ENCODE data around the gene FYN. TPM values are rescaled to one million over a fixed set of nuclear protein-coding genes. Genes with fewer than 3 reads are reported as not detected.

Gene FYN
- total and polyA plus RNA-seq, 10 of the 15 experiments (the other 5 are each of a cell fraction or from before 2014, with no cell fraction given): 51.4 to 247 (median 138) TPM

DNA sequence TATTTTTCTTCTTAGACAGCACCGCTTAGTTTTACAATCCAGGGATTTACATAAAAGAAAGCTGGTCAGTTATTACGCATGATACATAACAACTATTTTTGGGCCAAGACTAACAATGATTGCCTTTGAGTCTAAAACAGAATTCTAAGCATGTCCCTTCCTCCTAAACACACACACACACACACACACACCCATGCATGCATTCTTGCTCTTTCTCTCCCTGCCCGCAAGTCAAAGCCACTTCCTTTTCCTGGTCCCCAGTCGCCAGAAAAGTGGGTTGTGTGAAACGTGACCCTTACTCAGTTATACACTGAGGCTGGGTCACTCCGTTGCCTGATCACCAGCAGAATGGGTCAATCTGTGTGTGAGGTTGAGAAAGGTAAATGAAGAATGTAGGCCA, 31.4 kb downstream of the FYN start (continued):
- TF ChIP-seq, protein P1, sequence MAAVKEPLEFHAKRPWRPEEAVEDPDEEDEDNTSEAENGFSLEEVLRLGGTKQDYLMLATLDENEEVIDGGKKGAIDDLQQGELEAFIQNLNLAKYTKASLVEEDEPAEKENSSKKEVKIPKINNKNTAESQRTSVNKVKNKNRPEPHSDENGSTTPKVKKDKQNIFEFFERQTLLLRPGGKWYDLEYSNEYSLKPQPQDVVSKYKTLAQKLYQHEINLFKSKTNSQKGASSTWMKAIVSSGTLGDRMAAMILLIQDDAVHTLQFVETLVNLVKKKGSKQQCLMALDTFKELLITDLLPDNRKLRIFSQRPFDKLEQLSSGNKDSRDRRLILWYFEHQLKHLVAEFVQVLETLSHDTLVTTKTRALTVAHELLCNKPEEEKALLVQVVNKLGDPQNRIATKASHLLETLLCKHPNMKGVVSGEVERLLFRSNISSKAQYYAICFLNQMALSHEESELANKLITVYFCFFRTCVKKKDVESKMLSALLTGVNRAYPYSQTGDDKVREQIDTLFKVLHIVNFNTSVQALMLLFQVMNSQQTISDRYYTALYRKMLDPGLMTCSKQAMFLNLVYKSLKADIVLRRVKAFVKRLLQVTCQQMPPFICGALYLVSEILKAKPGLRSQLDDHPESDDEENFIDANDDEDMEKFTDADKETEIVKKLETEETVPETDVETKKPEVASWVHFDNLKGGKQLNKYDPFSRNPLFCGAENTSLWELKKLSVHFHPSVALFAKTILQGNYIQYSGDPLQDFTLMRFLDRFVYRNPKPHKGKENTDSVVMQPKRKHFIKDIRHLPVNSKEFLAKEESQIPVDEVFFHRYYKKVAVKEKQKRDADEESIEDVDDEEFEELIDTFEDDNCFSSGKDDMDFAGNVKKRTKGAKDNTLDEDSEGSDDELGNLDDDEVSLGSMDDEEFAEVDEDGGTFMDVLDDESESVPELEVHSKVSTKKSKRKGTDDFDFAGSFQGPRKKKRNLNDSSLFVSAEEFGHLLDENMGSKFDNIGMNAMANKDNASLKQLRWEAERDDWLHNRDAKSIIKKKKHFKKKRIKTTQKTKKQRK (IDR thresholded peaks at IDR 0.05; ENCODE audit: low read depth, low read length): no peak
- TF ChIP-seq NFXL1 (IDR thresholded peaks at IDR 0.05; ENCODE audit: borderline replicate concordance): no peak
- TF ChIP-seq, protein P2, sequence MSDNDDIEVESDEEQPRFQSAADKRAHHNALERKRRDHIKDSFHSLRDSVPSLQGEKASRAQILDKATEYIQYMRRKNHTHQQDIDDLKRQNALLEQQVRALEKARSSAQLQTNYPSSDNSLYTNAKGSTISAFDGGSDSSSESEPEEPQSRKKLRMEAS (IDR thresholded peaks at IDR 0.05; ENCODE audit: low read depth, low read length): no peak
- TF ChIP-seq STAT1 (conservative IDR thresholded peaks at IDR 0.05): no peak
- TF ChIP-seq SP1 (IDR thresholded peaks at IDR 0.05; ENCODE audit: low read depth, low read length): no peak
- TF ChIP-seq ESRRA (IDR thresholded peaks at IDR 0.05; ENCODE audit: low read length): no peak
- no peak for TF ChIP-seq KLF5 (IDR thresholded peaks at IDR 0.05; ENCODE audit: partially characterized antibody)
- TF ChIP-seq, protein P3, sequence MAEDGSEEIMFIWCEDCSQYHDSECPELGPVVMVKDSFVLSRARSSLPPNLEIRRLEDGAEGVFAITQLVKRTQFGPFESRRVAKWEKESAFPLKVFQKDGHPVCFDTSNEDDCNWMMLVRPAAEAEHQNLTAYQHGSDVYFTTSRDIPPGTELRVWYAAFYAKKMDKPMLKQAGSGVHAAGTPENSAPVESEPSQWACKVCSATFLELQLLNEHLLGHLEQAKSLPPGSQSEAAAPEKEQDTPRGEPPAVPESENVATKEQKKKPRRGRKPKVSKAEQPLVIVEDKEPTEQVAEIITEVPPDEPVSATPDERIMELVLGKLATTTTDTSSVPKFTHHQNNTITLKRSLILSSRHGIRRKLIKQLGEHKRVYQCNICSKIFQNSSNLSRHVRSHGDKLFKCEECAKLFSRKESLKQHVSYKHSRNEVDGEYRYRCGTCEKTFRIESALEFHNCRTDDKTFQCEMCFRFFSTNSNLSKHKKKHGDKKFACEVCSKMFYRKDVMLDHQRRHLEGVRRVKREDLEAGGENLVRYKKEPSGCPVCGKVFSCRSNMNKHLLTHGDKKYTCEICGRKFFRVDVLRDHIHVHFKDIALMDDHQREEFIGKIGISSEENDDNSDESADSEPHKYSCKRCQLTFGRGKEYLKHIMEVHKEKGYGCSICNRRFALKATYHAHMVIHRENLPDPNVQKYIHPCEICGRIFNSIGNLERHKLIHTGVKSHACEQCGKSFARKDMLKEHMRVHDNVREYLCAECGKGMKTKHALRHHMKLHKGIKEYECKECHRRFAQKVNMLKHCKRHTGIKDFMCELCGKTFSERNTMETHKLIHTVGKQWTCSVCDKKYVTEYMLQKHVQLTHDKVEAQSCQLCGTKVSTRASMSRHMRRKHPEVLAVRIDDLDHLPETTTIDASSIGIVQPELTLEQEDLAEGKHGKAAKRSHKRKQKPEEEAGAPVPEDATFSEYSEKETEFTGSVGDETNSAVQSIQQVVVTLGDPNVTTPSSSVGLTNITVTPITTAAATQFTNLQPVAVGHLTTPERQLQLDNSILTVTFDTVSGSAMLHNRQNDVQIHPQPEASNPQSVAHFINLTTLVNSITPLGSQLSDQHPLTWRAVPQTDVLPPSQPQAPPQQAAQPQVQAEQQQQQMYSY (CRISPR knock-in tag; IDR thresholded peaks at IDR 0.05): no peak
- no peak for TF ChIP-seq STAT3 (IDR thresholded peaks at IDR 0.05; ENCODE audit: low read depth, low read length)
- TF ChIP-seq ZNF622 (IDR thresholded peaks at IDR 0.05): no peak
- no peak for TF ChIP-seq RB1 (IDR thresholded peaks at IDR 0.05; ENCODE audit: borderline replicate concordance)
- TF ChIP-seq SREBF2 (IDR thresholded peaks at IDR 0.05; ENCODE audit: low read length): no peak
- no peak for TF ChIP-seq TAF1 (IDR thresholded peaks at IDR 0.05; ENCODE audit: borderline replicate concordance, low read depth, low read length)
- TF ChIP-seq, protein P4, sequence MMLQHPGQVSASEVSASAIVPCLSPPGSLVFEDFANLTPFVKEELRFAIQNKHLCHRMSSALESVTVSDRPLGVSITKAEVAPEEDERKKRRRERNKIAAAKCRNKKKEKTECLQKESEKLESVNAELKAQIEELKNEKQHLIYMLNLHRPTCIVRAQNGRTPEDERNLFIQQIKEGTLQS (IDR thresholded peaks at IDR 0.05; ENCODE audit: borderline replicate concordance, extremely low read depth, low read depth, low read length): no peak
- TF ChIP-seq TARDBP (IDR thresholded peaks at IDR 0.05; ENCODE audit: borderline replicate concordance): no peak
- peak; percentile 72; the same call in 1 of the 2 replicates for TF ChIP-seq NFIC (IDR thresholded peaks at IDR 0.05; ENCODE audit: low read depth, low read length)
- no peak for TF ChIP-seq CBX5 (IDR thresholded peaks at IDR 0.05; ENCODE audit: low read depth)
- TF ChIP-seq, protein P5, sequence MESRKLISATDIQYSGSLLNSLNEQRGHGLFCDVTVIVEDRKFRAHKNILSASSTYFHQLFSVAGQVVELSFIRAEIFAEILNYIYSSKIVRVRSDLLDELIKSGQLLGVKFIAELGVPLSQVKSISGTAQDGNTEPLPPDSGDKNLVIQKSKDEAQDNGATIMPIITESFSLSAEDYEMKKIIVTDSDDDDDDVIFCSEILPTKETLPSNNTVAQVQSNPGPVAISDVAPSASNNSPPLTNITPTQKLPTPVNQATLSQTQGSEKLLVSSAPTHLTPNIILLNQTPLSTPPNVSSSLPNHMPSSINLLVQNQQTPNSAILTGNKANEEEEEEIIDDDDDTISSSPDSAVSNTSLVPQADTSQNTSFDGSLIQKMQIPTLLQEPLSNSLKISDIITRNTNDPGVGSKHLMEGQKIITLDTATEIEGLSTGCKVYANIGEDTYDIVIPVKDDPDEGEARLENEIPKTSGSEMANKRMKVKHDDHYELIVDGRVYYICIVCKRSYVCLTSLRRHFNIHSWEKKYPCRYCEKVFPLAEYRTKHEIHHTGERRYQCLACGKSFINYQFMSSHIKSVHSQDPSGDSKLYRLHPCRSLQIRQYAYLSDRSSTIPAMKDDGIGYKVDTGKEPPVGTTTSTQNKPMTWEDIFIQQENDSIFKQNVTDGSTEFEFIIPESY (IDR thresholded peaks at IDR 0.05): no peak
- TF ChIP-seq, protein P6, sequence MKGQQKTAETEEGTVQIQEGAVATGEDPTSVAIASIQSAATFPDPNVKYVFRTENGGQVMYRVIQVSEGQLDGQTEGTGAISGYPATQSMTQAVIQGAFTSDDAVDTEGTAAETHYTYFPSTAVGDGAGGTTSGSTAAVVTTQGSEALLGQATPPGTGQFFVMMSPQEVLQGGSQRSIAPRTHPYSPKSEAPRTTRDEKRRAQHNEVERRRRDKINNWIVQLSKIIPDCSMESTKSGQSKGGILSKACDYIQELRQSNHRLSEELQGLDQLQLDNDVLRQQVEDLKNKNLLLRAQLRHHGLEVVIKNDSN (IDR thresholded peaks at IDR 0.05; ENCODE audit: borderline replicate concordance, extremely low read length, insufficient read depth, low read depth, low read length): no peak
